ENCODE data around the gene ENDOU. TPM values are rescaled to one million over a fixed set of nuclear protein-coding genes. Genes with fewer than 3 reads are reported as not detected.

The ENDOU gene
- total and polyA plus RNA-seq, 2 donors from 2014 or later = 0.28 to 0.91 TPM

DNA sequence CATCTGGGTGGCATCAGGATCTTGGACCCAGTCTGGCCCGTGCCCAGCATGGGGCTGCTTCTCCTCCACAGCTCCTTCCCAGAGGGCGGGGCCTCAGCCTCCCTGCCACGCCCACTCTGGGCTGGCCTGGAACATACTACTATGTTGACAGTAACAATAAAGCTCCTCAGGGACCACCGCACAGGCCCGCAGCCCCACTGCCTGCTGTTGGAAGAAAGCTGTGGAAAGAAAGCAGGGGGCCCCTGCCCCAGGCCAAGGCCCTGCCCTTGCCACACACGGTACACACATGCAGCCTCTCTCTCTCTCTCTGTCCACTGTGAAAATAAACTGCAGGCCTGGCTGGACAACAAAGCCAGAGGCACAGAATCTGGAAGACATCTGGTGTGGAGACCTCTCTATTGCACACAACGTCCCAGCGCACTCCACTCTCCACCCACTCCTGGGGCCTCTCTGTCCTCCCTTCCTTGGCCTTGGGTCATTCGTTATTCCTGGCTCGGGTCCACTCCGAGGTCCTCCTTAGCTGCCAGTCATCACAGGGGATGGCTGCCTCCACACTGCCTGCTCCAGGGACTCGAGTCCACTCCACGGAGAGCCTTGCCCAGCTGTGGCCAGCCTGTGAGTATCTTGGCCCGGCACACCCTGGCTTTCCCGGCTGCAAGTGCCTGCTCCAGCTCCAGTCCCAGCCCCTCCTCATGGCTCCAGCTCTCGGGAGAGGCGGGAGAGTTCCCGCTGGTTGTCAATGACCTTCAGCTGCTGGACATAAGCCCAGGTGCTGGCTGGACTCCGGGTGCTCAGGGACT, 11.8 kb upstream of the ENDOU start:
- Histone ChIP-seq H3K9ac (ENCODE audit: low read length in 3 of 3) (peak overlapping the region in 1 of 3 donors; percentile 34), H3K4me3 (ENCODE audit: low read length in 3 of 3) (no peak overlapping the region), H3K27ac (ENCODE audit: low read depth in 2 of 2, low read length in 2 of 2) (peak overlapping the region; percentile 43 to 48), H3K4me1 (ENCODE audit: control insufficient read depth in 2 of 3, insufficient read depth in 2 of 3, low read depth in 1 of 3, low read length in 3 of 3) (peaks cover 2 to 38% (median 14%) of the 10 kb centered on the region in 3 donors), H3K36me3 (ENCODE audit: control insufficient read depth in 2 of 3, insufficient read depth in 3 of 3, low read length in 3 of 3) (peaks cover 0 to 12% (median 3%) of the 10 kb centered on the region in 3 donors), H3K9me3 (ENCODE audit: control insufficient read depth in 2 of 3, insufficient read depth in 1 of 3, low read length in 3 of 3) (no peaks in the 10 kb centered on the region), H3K27me3 (ENCODE audit: control insufficient read depth, insufficient read depth, low read length) (no peaks in the 10 kb centered on the region)
- no peak for TF ChIP-seq CTCF (IDR thresholded peaks at IDR 0.05; ENCODE audit: borderline replicate concordance, extremely low read depth, insufficient read depth)
- intact Hi-C loops (cut with DNase I) = no loop called here
- peak; percentile 47 to 96 (median 73) for DNase-seq
- FAIRE-seq = no peak

DNA sequence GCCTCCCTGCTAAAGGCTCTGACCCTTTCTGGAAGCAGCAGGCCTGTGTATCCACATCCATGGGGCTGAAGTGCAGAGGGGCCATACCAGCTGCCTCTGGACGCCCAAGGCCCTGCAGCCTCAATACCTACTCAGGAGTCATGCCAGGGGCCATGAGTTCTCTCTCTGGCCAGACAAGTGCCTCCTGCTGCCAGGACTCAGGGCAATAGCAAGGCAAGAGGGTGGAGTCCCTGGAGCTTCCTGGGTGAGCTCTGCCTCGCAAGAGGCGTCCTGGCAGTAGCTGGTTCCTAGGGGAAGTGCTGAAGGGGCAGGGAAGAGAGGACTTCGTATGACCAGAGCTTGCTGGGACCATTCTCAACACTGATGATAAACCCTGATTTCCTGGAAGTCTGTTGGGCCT, 10.9 kb upstream of the ENDOU start:
- Histone ChIP-seq H3K9ac (ENCODE audit: low read length in 3 of 3) (no peak overlapping the region), H3K27ac (ENCODE audit: low read depth in 2 of 2, low read length in 2 of 2) (peak overlapping the region in 1 of 2 donors; percentile 48)
- no peak for FAIRE-seq

GRCh38 chr12:47735649-47736048, 10.4 kb upstream of the ENDOU start:
- H3K36me3 ChIP-seq (ENCODE audit: control insufficient read depth in 2 of 3, insufficient read depth in 3 of 3, low read length in 3 of 3) = peaks cover 0 to 12% (median 3%) of the 10 kb centered on the region in 3 donors
- FAIRE-seq (no peak), DNase-seq (peak in 1 of 5 donors; percentile 29)
- no peak for TF ChIP-seq CTCF (IDR thresholded peaks at IDR 0.05; ENCODE audit: borderline replicate concordance, extremely low read depth, insufficient read depth)
- H3K4me1 ChIP-seq (ENCODE audit: control insufficient read depth in 2 of 3, insufficient read depth in 2 of 3, low read depth in 1 of 3, low read length in 3 of 3) = peaks cover 2 to 38% (median 14%) of the 10 kb centered on the region in 3 donors
- H3K27ac ChIP-seq (ENCODE audit: low read depth in 2 of 2, low read length in 2 of 2) = no peak overlapping the region
- no peaks in the 10 kb centered on the region for H3K9me3 ChIP-seq (ENCODE audit: control insufficient read depth in 2 of 3, insufficient read depth in 1 of 3, low read length in 3 of 3)
- no peaks in the 10 kb centered on the region for H3K27me3 ChIP-seq (ENCODE audit: control insufficient read depth, insufficient read depth, low read length)
- intact Hi-C loops (cut with DNase I) = no loop called here
- H3K4me3 ChIP-seq (ENCODE audit: low read length in 3 of 3) = no peak overlapping the region
- H3K9ac ChIP-seq (ENCODE audit: low read length in 3 of 3) = no peak overlapping the region

More for the DNA sequence above, 10.9 kb upstream of the ENDOU start:
- Histone ChIP-seq H3K4me3 (ENCODE audit: low read length in 3 of 3) (no peak overlapping the region), H3K9me3 (ENCODE audit: control insufficient read depth in 2 of 3, insufficient read depth in 1 of 3, low read length in 3 of 3) (no peaks in the 10 kb centered on the region), H3K36me3 (ENCODE audit: control insufficient read depth in 2 of 3, insufficient read depth in 3 of 3, low read length in 3 of 3) (peaks cover 0 to 12% (median 3%) of the 10 kb centered on the region in 3 donors), H3K4me1 (ENCODE audit: control insufficient read depth in 2 of 3, insufficient read depth in 2 of 3, low read depth in 1 of 3, low read length in 3 of 3) (peaks cover 2 to 38% (median 14%) of the 10 kb centered on the region in 3 donors), H3K27me3 (ENCODE audit: control insufficient read depth, insufficient read depth, low read length) (no peaks in the 10 kb centered on the region)
- DNase-seq = peak in 1 of 5 donors; percentile 50
- no peak for TF ChIP-seq CTCF (IDR thresholded peaks at IDR 0.05; ENCODE audit: borderline replicate concordance, extremely low read depth, insufficient read depth)
- intact Hi-C loops (cut with DNase I) = no loop called here

Measured in kidney (tissue), 14 donors.